ENCODE data around the gene SIT1. TPM values are rescaled to one million over a fixed set of nuclear protein-coding genes. Genes with fewer than 3 reads are reported as not detected.
"Not testable (repeated sequence)": the region's sequence is repeated elsewhere in the genome, so short reads cannot be mapped to it uniquely, and the experiment has no call there.

SIT1 gene
- total RNA-seq, 1 donor from 2014 or later: not detected

DNA sequence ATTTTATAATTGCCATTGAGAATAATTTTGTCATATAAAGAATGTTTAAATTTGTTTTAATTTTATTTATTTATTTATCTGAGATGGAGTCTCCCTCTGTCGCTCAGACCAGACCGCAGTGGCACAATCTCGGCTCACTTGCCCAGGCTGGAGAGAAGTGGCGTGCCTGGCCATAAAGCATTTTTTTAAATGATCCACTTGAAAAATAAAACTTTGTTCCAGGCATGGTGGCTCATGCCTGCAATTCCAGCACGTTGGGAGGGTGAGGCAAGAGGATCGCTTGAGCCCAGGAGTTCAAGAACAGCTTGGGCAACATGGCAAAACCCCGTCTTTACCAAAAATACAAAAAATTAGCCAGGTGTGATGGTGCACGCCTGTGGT lies 2.1 kb upstream of the SIT1 start:
- peaks cover under 1% of the 10 kb centered on the region for H3K36me3 Mint-ChIP-seq (ENCODE audit: insufficient read depth)
- TF ChIP-seq, protein P1, sequence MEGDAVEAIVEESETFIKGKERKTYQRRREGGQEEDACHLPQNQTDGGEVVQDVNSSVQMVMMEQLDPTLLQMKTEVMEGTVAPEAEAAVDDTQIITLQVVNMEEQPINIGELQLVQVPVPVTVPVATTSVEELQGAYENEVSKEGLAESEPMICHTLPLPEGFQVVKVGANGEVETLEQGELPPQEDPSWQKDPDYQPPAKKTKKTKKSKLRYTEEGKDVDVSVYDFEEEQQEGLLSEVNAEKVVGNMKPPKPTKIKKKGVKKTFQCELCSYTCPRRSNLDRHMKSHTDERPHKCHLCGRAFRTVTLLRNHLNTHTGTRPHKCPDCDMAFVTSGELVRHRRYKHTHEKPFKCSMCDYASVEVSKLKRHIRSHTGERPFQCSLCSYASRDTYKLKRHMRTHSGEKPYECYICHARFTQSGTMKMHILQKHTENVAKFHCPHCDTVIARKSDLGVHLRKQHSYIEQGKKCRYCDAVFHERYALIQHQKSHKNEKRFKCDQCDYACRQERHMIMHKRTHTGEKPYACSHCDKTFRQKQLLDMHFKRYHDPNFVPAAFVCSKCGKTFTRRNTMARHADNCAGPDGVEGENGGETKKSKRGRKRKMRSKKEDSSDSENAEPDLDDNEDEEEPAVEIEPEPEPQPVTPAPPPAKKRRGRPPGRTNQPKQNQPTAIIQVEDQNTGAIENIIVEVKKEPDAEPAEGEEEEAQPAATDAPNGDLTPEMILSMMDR (IDR thresholded peaks at IDR 0.05; ENCODE audit: unreplicated experiment): no peak
- DNase-seq (ENCODE audit: low spot score, unreplicated experiment): no peak
- H3K4me1 Mint-ChIP-seq (ENCODE audit: low read depth): peaks cover 13% of the 10 kb centered on the region
- peaks cover 15% of the 10 kb centered on the region for H3K27me3 Mint-ChIP-seq
- no peak overlapping the region for H3K4me3 Mint-ChIP-seq (ENCODE audit: low read depth)
- no peak overlapping the region for H3K27ac Mint-ChIP-seq
- H3K9me3 Mint-ChIP-seq (ENCODE audit: low read depth): no peaks in the 10 kb centered on the region

- no peaks in the 10 kb centered on the region for H3K9me3 Mint-ChIP-seq (ENCODE audit: low read depth)
- H3K4me3 Mint-ChIP-seq (ENCODE audit: low read depth): no peak overlapping the region
- TF ChIP-seq, protein P1 (IDR thresholded peaks at IDR 0.05; ENCODE audit: unreplicated experiment): no peak
- H3K27me3 Mint-ChIP-seq: peaks cover 18% of the 10 kb centered on the region
- H3K36me3 Mint-ChIP-seq (ENCODE audit: insufficient read depth): no peaks in the 10 kb centered on the region
- H3K27ac Mint-ChIP-seq: no peak overlapping the region
- no peak for DNase-seq (ENCODE audit: low spot score, unreplicated experiment)
- H3K4me1 Mint-ChIP-seq (ENCODE audit: low read depth): peaks cover 15% of the 10 kb centered on the region
Measured at GRCh38 chr9:35651956-35652828, 1.5 kb upstream of the SIT1 start.

- Mint-ChIP-seq H3K4me1 (ENCODE audit: low read depth) (peaks cover 17% of the 10 kb centered on the region), H3K36me3 (ENCODE audit: insufficient read depth) (no peaks in the 10 kb centered on the region), H3K4me3 (ENCODE audit: low read depth) (no peak overlapping the region), H3K27ac (no peak overlapping the region), H3K27me3 (peaks cover 11% of the 10 kb centered on the region), H3K9me3 (ENCODE audit: low read depth) (no peaks in the 10 kb centered on the region)
- DNase-seq (ENCODE audit: low spot score, unreplicated experiment): no peak
- TF ChIP-seq, protein P1 (IDR thresholded peaks at IDR 0.05; ENCODE audit: unreplicated experiment): no peak
Measured at GRCh38 chr9:35649431-35650340, 1.0 kb downstream of the SIT1 start.

GRCh38 chr9:35646533-35647265 lies 4.0 kb downstream of the SIT1 start:
- Mint-ChIP-seq H3K27ac (peak overlapping the region; percentile 100), H3K36me3 (ENCODE audit: insufficient read depth) (no peaks in the 10 kb centered on the region), H3K4me3 (ENCODE audit: low read depth) (peak overlapping the region; percentile 97), H3K9me3 (ENCODE audit: low read depth) (no peaks in the 10 kb centered on the region), H3K27me3 (peaks cover 11% of the 10 kb centered on the region), H3K4me1 (ENCODE audit: low read depth) (peaks cover 14% of the 10 kb centered on the region)
- TF ChIP-seq, protein P1 (IDR thresholded peaks at IDR 0.05; ENCODE audit: unreplicated experiment): peak; percentile 81
- DNase-seq (ENCODE audit: low spot score, unreplicated experiment): peak; percentile 94

GRCh38 chr9:35646153-35646532 lies 4.6 kb downstream of the SIT1 start:
- H3K36me3 Mint-ChIP-seq (ENCODE audit: insufficient read depth): no peaks in the 10 kb centered on the region
- TF ChIP-seq, protein P1 (IDR thresholded peaks at IDR 0.05; ENCODE audit: unreplicated experiment): peak; percentile 29
- H3K27me3 Mint-ChIP-seq: peaks cover 11% of the 10 kb centered on the region
- H3K27ac Mint-ChIP-seq: peak overlapping the region; percentile 100
- H3K4me1 Mint-ChIP-seq (ENCODE audit: low read depth): peaks cover 10% of the 10 kb centered on the region
- H3K9me3 Mint-ChIP-seq (ENCODE audit: low read depth): no peaks in the 10 kb centered on the region
- peak overlapping the region; percentile 97 for H3K4me3 Mint-ChIP-seq (ENCODE audit: low read depth)
- peak; percentile 60 for DNase-seq (ENCODE audit: low spot score, unreplicated experiment)

GRCh38 chr9:35645736-35646135 lies 5.0 kb downstream of the SIT1 start:
- H3K9me3 Mint-ChIP-seq (ENCODE audit: low read depth); DNase-seq (ENCODE audit: low spot score, unreplicated experiment): not testable (repeated sequence)

More at GRCh38 chr9:35645736-35646135, 5.0 kb downstream of the SIT1 start:
- peak overlapping the region; percentile 97 for H3K4me3 Mint-ChIP-seq (ENCODE audit: low read depth)
- not testable (repeated sequence) for H3K4me1 Mint-ChIP-seq (ENCODE audit: low read depth); H3K36me3 Mint-ChIP-seq (ENCODE audit: insufficient read depth)
- H3K27me3 Mint-ChIP-seq: peaks cover 11% of the 10 kb centered on the region
- peak overlapping the region; percentile 100 for H3K27ac Mint-ChIP-seq
